Activated CD8-positive, alpha-beta memory T cell treated with anti-CD3 and anti-CD28 coated beads, Interleukin-2, amount 50 U/mL, for 48 hours (primary cell): ENCODE data around the gene MLANA.

Experiments used
- DNase-seq: peaks from one replicate; pipeline ENCODE4 v3.0.0-alpha.2; 2020

Gene MLANA, protein sequence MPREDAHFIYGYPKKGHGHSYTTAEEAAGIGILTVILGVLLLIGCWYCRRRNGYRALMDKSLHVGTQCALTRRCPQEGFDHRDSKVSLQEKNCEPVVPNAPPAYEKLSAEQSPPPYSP

DNA sequence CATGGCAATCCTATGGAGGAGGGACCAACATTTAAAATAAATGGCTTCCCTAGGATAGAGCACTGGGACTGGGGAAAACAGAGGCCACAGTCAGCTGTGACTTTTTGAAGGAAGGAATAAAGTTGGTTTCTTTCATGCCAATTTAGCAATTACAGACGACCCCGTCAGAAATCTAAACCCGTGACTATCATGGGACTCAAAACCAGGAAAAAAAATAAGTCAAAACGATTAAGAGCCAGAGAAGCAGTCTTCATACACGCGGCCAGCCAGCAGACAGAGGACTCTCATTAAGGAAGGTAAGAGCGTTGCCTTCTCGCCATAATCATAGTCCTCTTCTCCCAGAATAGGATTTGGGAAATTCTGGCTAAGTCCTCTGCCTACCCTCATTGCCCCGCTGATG is at the start of gene MLANA:
Gene MLANA (plus strand): TSS at position 249 of the 400 bp plus-strand sequence. CDS start 1,586 bp downstream, outside the sequence.
- DNase-seq, result no peak

DNA sequence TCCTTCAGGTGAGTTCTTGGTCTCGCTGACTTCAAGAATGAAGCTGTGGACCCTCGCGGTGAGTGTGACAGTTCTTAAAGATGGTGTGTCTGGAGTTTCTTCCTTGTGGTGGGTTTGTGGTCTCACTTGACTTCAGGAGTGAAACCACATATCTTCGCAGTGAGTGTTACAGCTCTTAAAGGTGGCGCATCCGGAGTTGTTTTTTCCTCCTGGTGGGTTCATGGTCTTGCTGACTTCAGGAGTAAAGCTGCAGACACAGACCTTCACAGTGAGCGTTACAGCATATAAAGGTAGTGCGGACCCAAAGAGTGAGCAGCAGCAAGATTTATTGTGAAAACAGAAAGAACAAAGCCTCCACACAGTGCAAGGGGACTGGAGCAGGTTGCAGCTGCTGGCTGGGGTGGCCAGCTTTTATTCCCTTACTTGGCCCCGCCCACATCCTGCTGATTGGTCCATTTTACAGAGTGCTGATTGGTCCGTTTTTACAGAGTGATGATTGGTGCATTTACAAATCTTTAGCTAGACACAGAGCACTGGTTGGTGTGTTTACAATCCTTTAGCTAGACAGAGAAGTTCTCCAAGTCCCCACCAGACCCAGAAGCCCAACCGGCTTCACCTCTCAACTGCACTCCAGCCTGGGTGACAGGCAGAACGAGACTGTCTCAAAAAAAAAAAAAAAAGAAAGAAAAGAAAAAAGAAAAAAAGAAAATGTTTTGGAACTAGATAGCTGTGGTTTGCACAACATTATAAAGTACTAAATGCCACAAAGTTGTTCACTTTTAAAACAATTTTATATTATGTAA is 48.7 kb upstream of the MLANA start:
- DNase-seq, result peak; percentile 74

DNA sequence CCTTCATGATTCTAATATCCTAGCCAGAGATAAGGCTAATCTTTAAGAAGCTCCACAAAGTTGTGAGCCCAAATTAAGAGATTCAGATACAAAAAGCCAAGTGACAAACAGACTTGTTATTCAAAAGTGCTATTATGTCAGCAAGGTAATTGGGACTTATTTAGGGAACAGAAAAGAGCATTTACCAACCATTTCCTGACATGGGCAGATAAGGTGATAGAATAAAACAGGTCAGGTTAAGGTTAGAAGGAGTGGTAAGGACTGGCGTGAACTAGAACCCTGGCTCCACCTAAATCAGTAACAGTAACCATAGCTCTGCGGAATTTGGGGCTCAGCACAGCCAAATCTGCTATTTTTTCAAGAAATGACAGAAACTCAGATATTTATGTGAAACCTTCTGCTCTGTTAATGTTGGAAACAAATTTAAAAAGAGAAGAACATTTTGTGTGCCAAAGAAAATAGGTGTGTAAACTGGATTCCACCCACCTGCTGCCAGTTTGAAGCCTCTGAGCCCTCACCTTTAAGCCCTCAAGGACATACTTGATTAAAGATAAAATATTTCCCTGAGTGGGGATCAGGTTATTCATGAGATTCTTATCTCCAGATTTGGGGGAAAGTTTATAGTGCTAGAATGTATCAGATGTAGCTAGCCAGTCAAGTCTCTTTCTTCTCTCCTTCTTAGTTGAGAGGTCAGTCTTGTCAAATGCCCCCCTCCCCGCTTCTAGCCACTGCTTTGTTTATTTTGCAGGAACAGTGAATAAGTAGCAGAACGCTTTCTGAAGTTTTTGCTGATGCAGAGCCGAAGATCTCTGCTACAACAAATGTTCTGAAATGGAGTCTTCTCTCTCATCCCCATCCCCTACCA is 47.5 kb upstream of the MLANA start:
- no peak for DNase-seq

DNA sequence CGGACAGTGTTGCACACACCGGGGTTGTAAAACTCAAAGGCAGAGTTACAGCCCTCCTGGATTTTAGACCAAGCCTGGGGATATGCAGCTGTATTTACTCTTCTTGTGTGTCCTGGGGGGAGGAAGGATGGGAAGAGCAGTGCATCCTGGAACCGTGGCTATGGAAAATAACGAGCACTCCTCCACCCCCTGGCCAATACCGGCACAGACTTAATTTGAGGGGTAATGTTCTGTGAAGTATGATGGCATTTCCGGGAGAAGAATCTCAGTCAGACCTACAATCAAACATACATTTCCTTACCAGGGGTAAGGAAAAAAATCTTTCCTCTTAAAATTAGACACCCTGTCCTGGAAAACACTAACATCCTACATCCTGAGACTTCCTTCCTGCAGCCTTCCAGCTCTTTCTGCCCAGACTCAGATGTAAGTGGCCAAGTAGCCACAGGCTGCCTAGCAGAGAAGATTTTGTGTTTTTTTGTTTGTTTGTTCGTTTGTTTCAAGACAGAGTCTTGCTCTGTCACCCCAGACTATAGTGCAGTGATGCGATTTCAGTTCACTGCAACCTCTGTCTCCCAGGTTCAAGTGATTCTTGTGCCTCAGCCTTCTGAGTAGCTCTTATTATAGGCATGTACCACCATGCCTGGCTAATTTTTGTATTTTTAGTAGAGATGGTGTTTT is 46.8 kb upstream of the MLANA start:
- DNase-seq, result no peak

DNA sequence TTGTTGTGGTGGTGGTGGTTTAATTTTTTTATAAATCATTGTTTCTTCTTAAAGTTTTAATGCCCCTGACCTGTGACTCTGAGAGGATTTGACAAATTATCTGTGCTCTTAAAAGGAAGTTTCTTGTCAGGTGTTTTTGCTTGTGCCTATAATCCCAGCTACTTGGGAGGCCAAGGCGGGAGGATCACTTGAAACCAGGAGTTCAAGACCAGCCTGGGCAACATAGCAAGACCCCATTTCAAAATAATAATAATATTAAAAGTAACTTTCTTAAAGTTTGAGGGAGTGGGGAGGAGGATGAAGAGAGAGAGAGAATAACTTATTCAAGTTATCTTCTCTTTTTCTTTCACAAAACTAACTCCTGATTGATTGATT is 45.5 kb upstream of the MLANA start:
- no peak for DNase-seq

DNA sequence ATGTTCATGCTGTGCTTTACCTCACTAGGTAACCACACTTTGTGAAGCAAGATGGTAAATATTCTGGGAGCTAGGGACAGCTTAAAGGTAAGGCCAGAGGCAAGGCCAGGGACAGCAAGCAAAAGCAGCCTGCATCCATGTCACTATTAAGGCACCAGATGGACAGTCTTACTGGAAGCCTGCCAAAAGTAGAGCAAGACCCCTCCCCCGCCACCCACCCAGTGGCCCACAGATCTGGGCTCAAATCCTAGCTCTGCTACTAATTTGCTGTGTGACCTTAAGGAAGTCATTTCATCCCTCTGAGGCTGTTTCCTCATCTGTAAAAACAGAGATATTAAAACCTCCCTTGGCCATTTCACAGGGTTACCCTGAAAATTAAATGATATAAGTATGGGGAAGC is 44.6 kb upstream of the MLANA start:
- no peak for DNase-seq

DNA sequence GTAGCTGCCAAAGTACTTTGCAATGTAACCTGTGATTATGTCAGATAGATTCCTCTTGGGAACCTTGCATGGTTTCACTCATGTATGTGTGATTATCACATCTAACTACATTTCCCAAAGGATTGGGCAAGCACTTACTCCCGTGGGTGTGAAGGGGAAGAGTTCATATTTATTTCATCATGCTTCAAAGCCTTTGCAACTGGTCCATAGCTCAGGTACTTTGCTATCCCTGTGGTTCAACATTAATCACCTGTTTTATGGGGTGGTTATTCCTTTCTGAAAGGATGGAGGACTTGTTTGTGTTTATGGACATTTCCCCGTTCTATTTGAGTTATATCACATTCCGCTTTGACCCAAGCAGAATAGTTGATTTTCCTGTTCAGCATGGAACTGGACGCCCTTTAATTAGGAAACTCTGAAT is 44.2 kb upstream of the MLANA start:
- DNase-seq, result no peak

DNA sequence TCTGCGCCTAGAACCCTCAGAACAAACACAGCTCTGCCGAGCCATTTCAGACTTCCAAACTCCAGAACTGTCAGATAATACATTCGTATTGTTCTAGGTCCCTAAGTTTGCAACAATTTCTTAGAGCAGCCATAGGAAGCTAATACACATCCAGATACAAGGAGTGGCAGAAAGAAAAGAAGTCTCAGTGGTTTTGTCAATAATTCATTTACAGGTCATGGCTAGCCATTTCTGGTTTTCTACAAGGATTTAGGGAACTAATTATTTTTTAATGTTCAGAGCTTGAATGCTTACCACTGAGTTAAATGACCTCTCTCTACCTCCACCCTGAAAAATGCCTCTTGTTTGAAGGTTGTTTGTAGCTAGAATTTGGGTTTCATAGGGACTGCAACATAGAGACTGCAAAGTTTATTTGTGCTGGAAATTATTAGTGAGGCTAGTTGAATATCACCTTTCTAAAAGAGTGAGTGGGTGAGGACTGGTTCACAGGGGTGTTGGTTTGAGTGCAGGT is 42.3 kb upstream of the MLANA start:
- no peak for DNase-seq

DNA sequence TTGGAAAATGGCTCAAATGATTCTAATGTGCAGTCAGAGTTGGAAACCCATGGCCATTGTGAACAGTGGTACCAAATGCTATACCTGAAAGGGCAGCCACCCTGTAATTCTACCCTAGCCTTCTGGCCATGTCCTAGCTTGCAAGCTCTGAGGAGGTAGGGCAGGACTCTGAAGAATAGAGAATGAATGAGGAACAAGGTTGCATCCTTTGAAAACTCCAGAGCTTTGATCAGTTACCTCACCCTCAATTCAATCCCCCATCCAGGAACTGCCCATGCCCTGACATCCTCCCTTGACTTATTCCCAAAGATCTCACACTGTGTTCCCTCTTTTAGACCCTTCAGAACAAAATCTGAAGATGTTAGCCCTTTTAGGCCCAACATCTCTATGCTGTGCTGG is 40.0 kb upstream of the MLANA start:
- no peak for DNase-seq

DNA sequence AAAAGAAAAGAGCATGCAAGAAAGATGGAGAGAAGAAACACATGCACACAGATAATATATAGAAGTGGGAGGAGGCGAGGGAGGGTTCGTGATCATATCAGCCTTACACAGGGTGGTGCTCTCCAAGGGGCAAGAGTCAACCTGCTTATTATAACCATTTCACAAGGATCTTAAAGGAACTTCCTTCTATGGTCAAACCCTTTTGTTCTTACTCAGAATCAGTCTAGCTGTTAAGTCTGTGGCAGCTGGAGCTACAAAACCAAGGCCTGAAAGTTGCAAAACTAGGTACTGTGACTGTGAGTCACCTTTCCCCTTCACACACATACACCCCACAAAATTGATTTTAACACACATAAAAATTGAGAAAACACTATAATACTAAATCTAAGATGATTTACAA is 39.2 kb upstream of the MLANA start:
- no peak for DNase-seq

DNA sequence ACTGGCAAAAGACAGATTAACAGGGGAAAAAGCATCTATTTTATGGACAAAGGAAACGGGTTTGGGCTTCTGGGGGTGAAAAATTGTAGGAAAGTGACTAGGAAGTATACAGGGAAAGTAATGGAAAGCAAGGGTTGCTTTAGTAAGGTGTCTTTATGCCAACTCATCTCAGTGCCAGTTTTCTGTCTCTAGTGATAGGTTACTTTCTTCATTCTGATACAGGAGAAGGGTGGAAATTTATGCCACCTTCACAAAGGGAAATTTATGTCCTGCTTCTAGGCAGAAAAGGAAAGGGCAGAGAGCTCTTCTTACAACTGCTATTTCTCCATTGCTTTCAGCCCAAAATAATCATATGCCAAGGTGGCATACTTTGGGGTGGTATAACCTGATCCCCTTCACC is 37.7 kb upstream of the MLANA start:
- DNase-seq, result no peak

DNA sequence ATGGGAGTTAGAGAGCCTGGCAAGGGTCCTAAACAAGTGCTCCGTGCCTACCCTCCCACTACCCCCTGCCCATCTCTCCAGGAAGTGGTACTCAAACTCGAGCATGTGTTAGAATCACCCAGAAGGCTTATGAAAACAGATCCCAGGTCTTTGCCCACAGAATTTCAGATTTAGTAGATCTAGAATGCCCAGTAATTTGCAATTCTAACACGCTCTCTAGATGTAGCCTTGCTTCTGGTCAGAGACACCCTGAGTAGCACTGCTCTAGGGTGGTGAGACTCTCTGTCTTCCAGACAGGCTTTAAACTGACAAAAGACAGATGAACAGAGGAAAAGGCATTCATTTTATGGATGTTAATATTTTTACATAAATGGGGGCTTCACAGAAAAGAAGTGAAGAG is 37.1 kb upstream of the MLANA start:
- DNase-seq, result no peak

DNA sequence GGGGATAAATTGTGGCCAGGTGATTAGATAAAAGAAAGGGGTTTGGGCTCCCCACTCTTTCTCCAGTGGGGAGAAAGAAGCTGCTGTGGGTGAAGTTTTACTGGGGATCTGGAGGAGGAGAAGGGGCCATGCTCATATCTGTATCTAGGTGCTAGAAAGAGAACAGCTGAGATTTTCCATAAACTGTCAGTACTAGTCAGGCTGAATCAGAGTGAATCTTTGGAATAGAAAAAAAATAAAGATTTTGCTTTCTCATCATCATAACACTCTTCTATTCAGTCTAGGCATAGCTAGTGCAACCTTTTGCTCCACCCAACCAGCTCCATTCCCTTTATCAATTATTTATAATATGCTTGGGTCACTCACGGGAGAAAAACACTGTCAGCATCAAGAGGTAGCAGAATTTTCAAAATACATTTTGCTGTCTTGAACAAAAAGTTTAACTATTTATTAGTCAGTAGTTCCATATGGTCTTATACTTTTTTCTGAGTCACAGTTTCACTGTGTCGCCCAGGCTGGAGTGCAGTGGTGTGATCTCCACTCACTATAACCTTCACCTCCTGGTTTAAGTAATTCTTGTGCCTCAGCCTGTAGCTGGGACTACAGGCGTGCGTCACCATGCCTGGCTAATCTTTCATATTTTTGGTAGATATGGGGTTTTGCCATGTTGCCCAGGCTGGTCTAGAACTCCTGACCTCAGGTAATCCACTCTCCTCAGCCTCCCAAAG is 36.5 kb upstream of the MLANA start:
- no peak for DNase-seq

DNA sequence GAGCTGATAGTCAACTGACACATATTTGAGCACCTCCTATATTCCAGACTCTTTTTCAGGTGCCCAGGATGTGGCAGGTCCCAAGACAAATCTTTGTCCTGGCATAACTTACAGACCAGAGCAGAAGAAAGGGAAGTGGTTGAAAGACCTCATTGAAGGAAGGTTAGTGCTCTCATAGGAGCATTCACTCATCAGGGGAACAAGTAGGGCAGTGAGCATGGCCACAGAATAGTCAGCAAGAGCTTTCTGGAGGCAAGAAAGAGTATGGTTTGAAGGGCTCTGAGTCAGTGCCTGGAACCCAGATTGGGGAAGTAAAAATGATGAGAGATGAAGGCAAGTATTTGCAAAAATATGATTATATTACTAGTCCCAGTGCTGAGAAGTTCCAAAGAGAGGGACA is 32.8 kb upstream of the MLANA start:
- DNase-seq, result no peak

DNA sequence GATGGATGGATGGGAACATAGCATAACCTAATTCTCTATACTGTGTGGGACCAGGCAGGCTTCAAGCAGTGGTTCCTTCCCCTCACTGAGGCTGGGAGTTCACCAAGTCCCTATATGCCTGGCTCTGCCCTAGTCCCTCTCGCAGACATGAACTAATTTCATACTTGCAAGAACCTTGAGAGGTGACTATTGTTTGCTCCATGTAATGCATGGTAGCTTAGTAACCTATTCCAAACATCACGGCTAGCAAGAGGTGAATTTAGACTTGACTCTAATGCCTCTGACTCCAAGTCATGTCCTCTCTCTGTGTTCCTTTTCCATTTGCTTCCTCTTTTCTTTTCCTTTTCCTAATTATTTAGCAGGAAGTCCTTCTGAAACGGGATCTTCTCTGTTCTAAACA is 31.9 kb upstream of the MLANA start:
- no peak for DNase-seq

DNA sequence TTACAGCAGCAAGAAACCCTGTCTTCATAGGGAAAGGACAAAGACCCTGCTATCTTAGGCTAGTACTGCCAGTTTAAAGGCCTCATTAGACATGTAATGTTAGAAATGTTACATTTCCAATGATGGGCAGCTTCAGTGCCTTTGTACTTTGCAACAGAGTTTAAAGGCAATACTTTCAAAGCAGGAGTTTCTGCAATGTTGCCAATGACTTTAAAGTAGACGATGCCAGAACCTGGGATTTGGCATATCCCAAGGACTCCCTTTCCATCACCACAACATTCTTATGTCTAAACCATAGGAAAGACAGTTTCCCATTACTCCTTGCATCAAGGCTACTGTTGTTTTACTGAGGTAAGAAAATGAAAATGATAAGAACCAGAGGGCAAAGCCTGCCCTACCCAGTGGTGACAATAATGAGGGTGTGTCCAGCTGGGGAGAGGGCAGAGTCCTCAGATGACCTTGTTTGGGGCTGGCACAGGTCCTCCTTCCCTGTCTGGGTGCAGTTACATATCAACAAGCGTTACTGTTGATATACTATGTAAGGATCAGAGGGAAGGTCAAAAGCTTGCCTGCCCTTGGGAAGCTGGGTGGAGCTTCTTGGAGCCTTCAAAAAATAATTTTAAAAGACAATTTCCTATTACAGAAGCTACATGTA is 27.5 kb upstream of the MLANA start:
- DNase-seq, result no peak

DNA sequence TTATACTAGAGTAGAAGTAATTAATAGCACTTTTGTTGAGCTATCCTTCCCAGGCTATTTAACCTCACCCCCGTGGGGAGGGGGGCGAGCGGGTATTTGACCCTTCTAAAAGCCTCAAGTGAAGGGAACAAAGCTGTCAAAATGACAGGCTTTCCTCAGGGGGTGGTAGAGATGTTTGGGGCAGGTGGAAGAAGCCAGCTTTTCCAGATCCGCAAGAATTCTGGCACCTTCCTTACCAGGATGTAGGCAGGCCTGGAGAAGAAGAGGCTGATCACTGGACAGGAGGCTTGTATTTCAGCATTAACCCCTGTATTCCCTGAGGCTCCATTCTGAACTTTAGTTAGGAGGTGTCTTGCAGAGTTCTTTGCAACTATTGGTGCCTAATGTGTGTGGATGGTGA is 26.2 kb upstream of the MLANA start:
- no peak for DNase-seq

DNA sequence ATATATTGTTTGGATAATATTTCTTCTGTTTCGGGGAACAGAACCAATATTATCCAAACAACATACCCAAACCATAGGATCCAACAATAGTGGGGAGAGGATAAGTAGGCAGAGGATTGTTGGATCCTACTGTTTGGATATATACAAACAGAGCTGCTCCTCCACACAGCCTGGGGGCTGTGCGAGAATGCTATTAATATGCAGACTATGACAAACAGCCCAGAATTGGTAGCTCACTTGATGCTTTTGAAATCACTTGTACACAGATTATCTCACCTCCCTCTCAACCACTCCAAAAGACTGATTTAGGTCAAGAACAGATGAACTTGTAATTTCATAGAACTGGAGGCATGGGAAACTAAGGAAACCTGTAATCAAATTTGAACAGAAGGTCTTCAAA is 24.4 kb upstream of the MLANA start:
- DNase-seq, result no peak

DNA sequence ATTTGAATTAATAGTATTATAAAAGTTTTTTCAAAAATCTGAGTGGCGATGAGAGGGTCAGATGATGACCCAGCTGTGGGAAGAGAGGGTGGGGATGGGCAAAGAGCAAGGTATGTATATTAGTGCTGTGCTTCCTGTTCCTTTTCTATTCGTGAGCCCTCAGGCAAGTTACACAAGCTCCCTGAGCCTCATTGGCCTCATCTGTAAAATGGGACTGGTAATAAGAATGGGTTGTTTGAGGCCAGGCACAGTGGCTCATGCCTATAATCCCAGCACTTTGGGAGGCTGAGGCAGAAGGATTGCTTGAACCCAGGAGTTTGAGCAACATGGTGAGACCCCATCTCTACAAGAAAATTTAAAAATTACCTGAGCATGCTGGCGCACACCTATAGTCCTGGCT is 24.0 kb upstream of the MLANA start:
- DNase-seq, result no peak

DNA sequence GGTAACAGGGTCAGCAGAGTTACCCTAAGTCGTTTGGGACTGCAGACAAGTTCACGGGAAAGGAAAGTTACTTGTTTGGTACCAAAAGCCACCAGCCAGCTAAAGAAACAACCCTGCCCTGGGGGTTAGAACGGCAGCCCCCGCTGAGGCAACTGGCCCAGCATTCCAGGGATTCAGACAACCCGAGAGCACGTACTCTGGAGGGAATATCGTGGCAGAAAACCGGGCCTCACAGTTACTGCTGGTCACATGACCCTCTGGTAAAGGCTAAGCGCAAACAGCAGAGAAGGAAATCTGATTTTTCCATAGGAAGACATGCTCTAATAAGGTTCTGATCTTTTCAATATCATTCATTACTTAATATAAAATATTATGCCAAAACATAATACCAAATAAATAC is 22.5 kb upstream of the MLANA start:
- DNase-seq, result no peak

DNA sequence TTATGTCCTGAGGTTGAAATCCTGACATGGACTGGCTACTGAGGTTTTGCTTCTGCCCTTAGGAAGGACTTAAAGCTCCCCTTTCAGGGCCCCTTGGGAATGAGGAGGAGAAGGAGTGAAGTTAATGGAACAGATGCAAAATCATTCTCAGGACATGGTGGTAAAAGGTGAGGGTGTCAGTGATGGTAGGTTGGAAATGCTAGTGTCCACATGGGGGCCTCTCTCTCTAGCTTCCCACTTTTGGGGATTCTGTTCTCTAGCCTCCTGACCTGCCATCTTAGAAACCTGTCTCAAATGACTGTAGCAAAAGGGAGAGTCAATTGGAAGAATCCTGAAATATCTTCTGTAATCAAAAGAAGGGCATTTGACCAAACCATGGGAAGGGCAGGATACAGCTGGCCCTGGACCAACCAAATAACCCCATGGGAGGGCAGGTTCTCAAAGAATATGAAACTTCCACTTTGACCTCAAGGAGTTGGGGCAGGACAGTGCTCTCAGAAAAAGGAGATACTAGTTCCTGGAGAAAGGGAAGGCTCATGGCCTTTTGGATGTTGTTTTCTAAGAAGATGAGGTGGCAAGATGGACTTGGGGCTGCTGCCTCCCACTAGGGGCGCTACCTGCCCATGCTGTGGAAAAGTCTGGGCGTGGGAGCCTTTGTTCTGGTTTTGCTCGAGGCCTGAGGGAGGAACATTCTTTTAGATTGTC is 21.2 kb upstream of the MLANA start:
- DNase-seq, result no peak

DNA sequence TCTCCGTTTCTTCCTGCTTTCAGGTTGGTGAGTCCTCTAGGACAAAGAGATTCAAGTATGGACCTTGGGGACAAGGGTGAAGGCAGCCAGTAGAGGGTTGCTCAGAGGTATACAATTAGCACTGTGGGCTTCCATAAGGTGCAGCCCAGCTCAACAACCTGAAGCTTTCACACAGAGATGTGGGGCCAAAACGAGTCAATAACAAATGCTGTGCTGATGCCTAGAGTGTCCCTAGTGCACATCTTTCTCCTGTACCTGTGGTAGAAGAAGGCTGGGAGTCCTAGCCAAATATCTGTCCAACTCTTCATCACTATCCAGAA is 20.7 kb upstream of the MLANA start:
- DNase-seq, result no peak
